Psoas muscle (tissue), 8 donors: ENCODE measurements around the gene PITPNM3. TPM values are rescaled to one million over a fixed set of nuclear protein-coding genes. Genes with fewer than 3 reads are reported as not detected.

ENCODE experiments used
- ATAC-seq, 4 donors: fragments of 200-7000 bp; cut with Tn5 transposase; one replicate each; pipeline ENCODE4 v1.9.1; 2020; ENCODE audit warnings: moderate library complexity in 3 of 4, mild to moderate bottlenecking in 2 of 4
- DNase-seq, 2 donors: peaks; one replicate each; pipeline ENCODE4 v3.0.0-alpha.2; 2020
- H3K27ac ChIP-seq: fragments of 200-600 bp; one replicate; pipeline ENCODE4 v1.8.0; 2022
- H3K27me3 ChIP-seq, 3 donors: fragments of 200-600 bp in 1 of 3; one replicate each; pipeline versions ENCODE4 v1.6.1 to v1.8.0; 2013 to 2022; ENCODE audit warnings: low read length in 2 of 3, mild to moderate bottlenecking in 2 of 3, moderate library complexity in 1 of 3; ENCODE audit not compliant: insufficient read depth in 3 of 3
- H3K36me3 ChIP-seq, 2 donors: fragments of 200-600 bp in 1 of 2; one replicate each; pipeline versions ENCODE4 v1.6.1 to v1.8.0; 2013 to 2022; ENCODE audit warnings: low read depth in 1 of 2, mild to moderate bottlenecking in 1 of 2, moderate library complexity in 1 of 2; ENCODE audit not compliant: insufficient read depth in 1 of 2
- H3K4me1 ChIP-seq: fragments of 200-600 bp; one replicate; pipeline ENCODE4 v1.8.0; 2022
- H3K4me3 ChIP-seq: fragments of 200-600 bp; one replicate; pipeline ENCODE4 v1.8.0; 2022; ENCODE audit warnings: mild to moderate bottlenecking
- H3K9me3 ChIP-seq: fragments of 200-600 bp; one replicate; pipeline ENCODE4 v1.8.0; 2022
- WGBS, 3 donors: extraction: QIAGEN DNeasy Blood & Tissue Kit; methylation state at CpG; one replicate each; pipeline versions ENCODE4 v1.1.6 to v1.1.7; 2013; 5-methylcytosine and 5-hydroxymethylcytosine counted together
- intact Hi-C, 2 donors: fragments of 100-400 bp; cut with DNase I; formaldehyde crosslinking; loops; one replicate each; pipeline versions ENCODE4 v1.11.0 to v1.14.2; 2022
- polyA plus RNA-seq, 3 donors: library from polyadenylated mRNA; stranded (reverse); fragments of 200-250 nt; gene quantifications; one replicate each; pipeline ENCODE4 v1.2.3, GENCODE V29; 2013
- total RNA-seq, 4 donors: library from RNA; stranded (reverse); fragmentation: NEBNext Ultra II Directional in 2 of 4; extraction: Animal tissue kit (Norgen Biotek cat#: 25700) in 2 of 4; gene quantifications; one replicate each; pipeline versions ENCODE4 v1.2.1 to v1.2.4, GENCODE V29; 2021 to 2023
- TF ChIP-seq, protein P1 (sequence below): fragments of 200-600 bp; IDR thresholded peaks from one replicate; pipeline ENCODE4 v1.8.0; 2022; ENCODE audit warnings: antibody characterized with exemption
- donor health status: healthy with polysubstance abuse.
- donor health status: DM: no; HTN: no; CAD: no; lungs with moderate emphysema.
- donor health status: Bipolar disorder and iron deficiency.
- donor health status: healthy.
- donor health status: DM: yes; HTN: yes; CAD: no.
- donor health status: DM: no; HTN: no; CAD: no.
- donor health status: DM: no; HTN: no; CAD: no.
- donor health status: DM: yes; HTN: yes; CAD: no.

Gene PITPNM3
- total and polyA plus RNA-seq, 7 donors, result 0.08 to 0.65 (median 0.32) TPM

GRCh38 chr17:6464446-6465041 lies 91.8 kb downstream of the PITPNM3 start:
- peak in 1 of 2 donors; percentile 19 for DNase-seq
- H3K27me3 ChIP-seq, result peaks cover 0 to 3% (median 0%) of the 10 kb centered on the region in 3 donors
- WGBS, 3 donors, result 89 to 91% (median 89%) methylated on average over 13 to 14 of the region's 14 CpGs
- ATAC-seq, result no peak
- H3K27ac ChIP-seq, result no peak overlapping the region
- no peak overlapping the region for H3K4me3 ChIP-seq
- intact Hi-C loops, result no loop called here
- H3K36me3 ChIP-seq, result no peaks in the 10 kb centered on the region
- H3K9me3 ChIP-seq, result no peaks in the 10 kb centered on the region
- H3K4me1 ChIP-seq, result no peaks in the 10 kb centered on the region
- TF ChIP-seq, protein P1, sequence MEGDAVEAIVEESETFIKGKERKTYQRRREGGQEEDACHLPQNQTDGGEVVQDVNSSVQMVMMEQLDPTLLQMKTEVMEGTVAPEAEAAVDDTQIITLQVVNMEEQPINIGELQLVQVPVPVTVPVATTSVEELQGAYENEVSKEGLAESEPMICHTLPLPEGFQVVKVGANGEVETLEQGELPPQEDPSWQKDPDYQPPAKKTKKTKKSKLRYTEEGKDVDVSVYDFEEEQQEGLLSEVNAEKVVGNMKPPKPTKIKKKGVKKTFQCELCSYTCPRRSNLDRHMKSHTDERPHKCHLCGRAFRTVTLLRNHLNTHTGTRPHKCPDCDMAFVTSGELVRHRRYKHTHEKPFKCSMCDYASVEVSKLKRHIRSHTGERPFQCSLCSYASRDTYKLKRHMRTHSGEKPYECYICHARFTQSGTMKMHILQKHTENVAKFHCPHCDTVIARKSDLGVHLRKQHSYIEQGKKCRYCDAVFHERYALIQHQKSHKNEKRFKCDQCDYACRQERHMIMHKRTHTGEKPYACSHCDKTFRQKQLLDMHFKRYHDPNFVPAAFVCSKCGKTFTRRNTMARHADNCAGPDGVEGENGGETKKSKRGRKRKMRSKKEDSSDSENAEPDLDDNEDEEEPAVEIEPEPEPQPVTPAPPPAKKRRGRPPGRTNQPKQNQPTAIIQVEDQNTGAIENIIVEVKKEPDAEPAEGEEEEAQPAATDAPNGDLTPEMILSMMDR, result no peak

GRCh38 chr17:6463616-6464445 lies 92.5 kb downstream of the PITPNM3 start:
- H3K4me1 ChIP-seq, result no peaks in the 10 kb centered on the region
- H3K27me3 ChIP-seq, result peaks cover 0 to 3% (median 0%) of the 10 kb centered on the region in 3 donors
- no peak overlapping the region for H3K27ac ChIP-seq
- no peak overlapping the region for H3K4me3 ChIP-seq
- TF ChIP-seq, protein P1, result no peak
- no peaks in the 10 kb centered on the region for H3K9me3 ChIP-seq
- peak in 1 of 2 donors; percentile 42 for DNase-seq
- WGBS, 3 donors, result 89 to 91% (median 90%) methylated on average over 24 of the region's 24 CpGs
- no peaks in the 10 kb centered on the region for H3K36me3 ChIP-seq
- intact Hi-C loops, result no loop called here
- no peak for ATAC-seq

- Histone ChIP-seq H3K4me3 (no peak overlapping the region), H3K36me3 (no peaks in the 10 kb centered on the region), H3K9me3 (no peaks in the 10 kb centered on the region), H3K27ac (no peak overlapping the region), H3K4me1 (no peaks in the 10 kb centered on the region), H3K27me3 (peaks cover 0 to 3% (median 0%) of the 10 kb centered on the region in 3 donors)
- TF ChIP-seq, protein P1, result no peak
- intact Hi-C loops, result no loop called here
- WGBS, 3 donors, result 84 to 95% (median 85%) methylated on average over 2 of the region's 2 CpGs
- DNase-seq, result no peak
- no peak for ATAC-seq
These were observed 93.7 kb downstream of the PITPNM3 start for GRCh38 chr17:6462692-6463091.

GRCh38 chr17:6461792-6462524 lies 94.4 kb downstream of the PITPNM3 start:
- DNase-seq, result no peak
- no peak overlapping the region for H3K4me3 ChIP-seq
- no peaks in the 10 kb centered on the region for H3K9me3 ChIP-seq
- H3K27me3 ChIP-seq, result peaks cover 0 to 3% (median 0%) of the 10 kb centered on the region in 3 donors
- peaks cover 3% of the 10 kb centered on the region for H3K4me1 ChIP-seq
- intact Hi-C loops, result no loop called here
- H3K27ac ChIP-seq, result no peak overlapping the region
- TF ChIP-seq, protein P1, result no peak
- ATAC-seq, result no peak
- WGBS, 3 donors, result 82 to 87% (median 83%) methylated on average over 10 of the region's 10 CpGs
- no peaks in the 10 kb centered on the region for H3K36me3 ChIP-seq
